HG03520 (cell line): ENCODE data around the gene SLC9A6.
"Not testable (repeated sequence)": the region's sequence is repeated elsewhere in the genome, so short reads cannot be mapped to it uniquely, and the experiment has no call there.

Experiments used
- ATAC-seq: cut with Tn5 transposase; IDR thresholded peaks from one replicate; pipeline ENCODE4 v1.9.1; 2021; ENCODE audit warnings: mild to moderate bottlenecking, moderate library complexity; ENCODE audit not compliant: unreplicated experiment

Gene SLC9A6

GRCh38 chrX:136028383-136028984 lies 43.2 kb downstream of the SLC9A6 start:
- no peak for ATAC-seq

- no peak for ATAC-seq
These were observed 44.5 kb downstream of the SLC9A6 start for GRCh38 chrX:136029766-136030165.

GRCh38 chrX:136030303-136031191 lies 45.3 kb downstream of the SLC9A6 start:
- no peak for ATAC-seq

GRCh38 chrX:136031626-136032025 lies 46.4 kb downstream of the SLC9A6 start:
- no peak for ATAC-seq

- ATAC-seq: no peak
These were observed 47.1 kb downstream of the SLC9A6 start for GRCh38 chrX:136032370-136032769.

- no peak for ATAC-seq
These were observed 49.4 kb downstream of the SLC9A6 start for GRCh38 chrX:136034668-136035067.

GRCh38 chrX:136035663-136036062 lies 50.4 kb downstream of the SLC9A6 start:
- no peak for ATAC-seq

GRCh38 chrX:136039485-136039884 lies 54.2 kb downstream of the SLC9A6 start:
- no peak for ATAC-seq

- no peak for ATAC-seq
These were observed 54.7 kb downstream of the SLC9A6 start for GRCh38 chrX:136039968-136040367.

GRCh38 chrX:136041254-136041812 lies 56.1 kb downstream of the SLC9A6 start:
- no peak for ATAC-seq

GRCh38 chrX:136045008-136045407 lies 59.8 kb downstream of the SLC9A6 start:
- ATAC-seq: no peak

- ATAC-seq: no peak
These were observed 61.2 kb downstream of the SLC9A6 start for GRCh38 chrX:136046295-136047015.

- no peak for ATAC-seq
These were observed 61.9 kb downstream of the SLC9A6 start for GRCh38 chrX:136047016-136047642.

- no peak for ATAC-seq
These were observed 62.7 kb downstream of the SLC9A6 start for GRCh38 chrX:136047969-136048368.

- ATAC-seq: no peak
These were observed 63.2 kb downstream of the SLC9A6 start for GRCh38 chrX:136048446-136048845.

GRCh38 chrX:136049608-136050007 lies 64.4 kb downstream of the SLC9A6 start:
- ATAC-seq: no peak

- ATAC-seq: not testable (repeated sequence)
These were observed 65.6 kb downstream of the SLC9A6 start for GRCh38 chrX:136050875-136051274.

- ATAC-seq: no peak
These were observed 66.4 kb downstream of the SLC9A6 start for GRCh38 chrX:136051611-136052010.

- no peak for ATAC-seq
These were observed 70.5 kb downstream of the SLC9A6 start for GRCh38 chrX:136055651-136056221.

GRCh38 chrX:136057567-136057966 lies 72.3 kb downstream of the SLC9A6 start:
- ATAC-seq: no peak

- no peak for ATAC-seq
These were observed 74.1 kb downstream of the SLC9A6 start for GRCh38 chrX:136059350-136059749.
